Esophagus squamous epithelium (tissue), 4 donors: Measurements from ENCODE around the gene SOWAHB.

ENCODE experiments used
- POLR2A ChIP-seq, 4 donors: fragments of 450-650 bp; IDR thresholded peaks; one replicate each; pipeline ENCODE4 v1.6.1; 2017; ENCODE audit warnings: antibody characterized with exemption in 4 of 4, mild to moderate bottlenecking in 4 of 4, moderate library complexity in 3 of 4
- TF ChIP-seq, protein P1 (sequence below), 6 experiments: fragments of 450-650 bp in 4 of 6; fragments of 200-600 bp in 2 of 6; sonication (generic) in 2 of 6; IDR thresholded peaks; one replicate each; pipeline ENCODE4 v1.5.1; 2016 to 2019; ENCODE audit warnings: antibody characterized with exemption in 6 of 6, mild to moderate bottlenecking in 4 of 6, moderate library complexity in 4 of 6

DNA sequence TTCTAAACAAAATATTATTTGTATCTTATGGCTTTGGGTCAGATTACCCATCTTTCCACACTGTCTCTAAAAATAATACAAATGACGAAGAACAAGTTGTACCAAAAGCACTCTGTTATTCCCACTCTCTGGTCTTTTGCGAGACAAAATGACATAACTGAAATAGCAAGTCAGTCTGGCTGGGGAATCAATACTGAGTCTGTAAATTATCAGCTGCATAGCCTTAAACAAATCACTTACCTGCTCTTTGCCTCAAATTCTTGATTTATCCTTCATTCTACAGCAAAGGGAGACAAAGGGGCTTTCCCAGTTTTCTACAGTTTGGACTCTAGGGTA is 40.9 kb downstream of the SOWAHB start:
- TF ChIP-seq, protein P1, sequence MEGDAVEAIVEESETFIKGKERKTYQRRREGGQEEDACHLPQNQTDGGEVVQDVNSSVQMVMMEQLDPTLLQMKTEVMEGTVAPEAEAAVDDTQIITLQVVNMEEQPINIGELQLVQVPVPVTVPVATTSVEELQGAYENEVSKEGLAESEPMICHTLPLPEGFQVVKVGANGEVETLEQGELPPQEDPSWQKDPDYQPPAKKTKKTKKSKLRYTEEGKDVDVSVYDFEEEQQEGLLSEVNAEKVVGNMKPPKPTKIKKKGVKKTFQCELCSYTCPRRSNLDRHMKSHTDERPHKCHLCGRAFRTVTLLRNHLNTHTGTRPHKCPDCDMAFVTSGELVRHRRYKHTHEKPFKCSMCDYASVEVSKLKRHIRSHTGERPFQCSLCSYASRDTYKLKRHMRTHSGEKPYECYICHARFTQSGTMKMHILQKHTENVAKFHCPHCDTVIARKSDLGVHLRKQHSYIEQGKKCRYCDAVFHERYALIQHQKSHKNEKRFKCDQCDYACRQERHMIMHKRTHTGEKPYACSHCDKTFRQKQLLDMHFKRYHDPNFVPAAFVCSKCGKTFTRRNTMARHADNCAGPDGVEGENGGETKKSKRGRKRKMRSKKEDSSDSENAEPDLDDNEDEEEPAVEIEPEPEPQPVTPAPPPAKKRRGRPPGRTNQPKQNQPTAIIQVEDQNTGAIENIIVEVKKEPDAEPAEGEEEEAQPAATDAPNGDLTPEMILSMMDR (IDR thresholded peaks at IDR 0.05): no peak
- TF ChIP-seq POLR2A (IDR thresholded peaks at IDR 0.05): no peak
